Stimulated activated CD8-positive, alpha-beta memory T cell treated with anti-CD3 and anti-CD28 coated beads, Interleukin-12 subunit alpha, Interleukin-12 subunit beta, amount 100 ng/mL, for 1 hour (primary cell): Measurements from ENCODE around the gene PANX2.
"Not testable (repeated sequence)": the region's sequence is repeated elsewhere in the genome, so short reads cannot be mapped to it uniquely, and the experiment has no call there.

ENCODE experiments used
- DNase-seq: peaks from one replicate; pipeline ENCODE4 v3.0.0-alpha.2; 2020; ENCODE audit warnings: low read depth

Gene PANX2

GRCh38 chr22:50170453-50171318 is at the start of gene PANX2:
PANX2 (plus strand) TSS chr22:50170731; CDS start chr22:50170731, 0 bp downstream.
- DNase-seq: no peak

GRCh38 chr22:50121202-50121740 is 49.3 kb upstream of the PANX2 start:
- DNase-seq: no peak

- no peak for DNase-seq
These were observed 47.4 kb upstream of the PANX2 start for GRCh38 chr22:50123119-50123518.

- DNase-seq: no peak
These were observed 45.5 kb upstream of the PANX2 start for GRCh38 chr22:50125029-50125428.

GRCh38 chr22:50129121-50129736 is 41.3 kb upstream of the PANX2 start:
- no peak for DNase-seq

GRCh38 chr22:50131894-50132293 is 38.6 kb upstream of the PANX2 start:
- no peak for DNase-seq

- no peak for DNase-seq
These were observed 36.0 kb upstream of the PANX2 start for GRCh38 chr22:50134481-50134880.

- DNase-seq: no peak
These were observed 33.9 kb upstream of the PANX2 start for GRCh38 chr22:50136581-50137015.

- not testable (repeated sequence) for DNase-seq
These were observed 33.3 kb upstream of the PANX2 start for GRCh38 chr22:50137277-50137676.

GRCh38 chr22:50138041-50138440 is 32.5 kb upstream of the PANX2 start:
- no peak for DNase-seq

GRCh38 chr22:50138988-50139387 is 31.5 kb upstream of the PANX2 start:
- no peak for DNase-seq

- no peak for DNase-seq
These were observed 30.6 kb upstream of the PANX2 start for GRCh38 chr22:50139843-50140415.

GRCh38 chr22:50140615-50141014 is 29.9 kb upstream of the PANX2 start:
- no peak for DNase-seq

GRCh38 chr22:50141462-50141861 is 29.1 kb upstream of the PANX2 start:
- DNase-seq: no peak

- no peak for DNase-seq
These were observed 28.6 kb upstream of the PANX2 start for GRCh38 chr22:50141891-50142363.

GRCh38 chr22:50143096-50143495 is 27.4 kb upstream of the PANX2 start:
- no peak for DNase-seq

- DNase-seq: no peak
These were observed 26.4 kb upstream of the PANX2 start for GRCh38 chr22:50144005-50144614.

GRCh38 chr22:50145721-50146438 is 24.7 kb upstream of the PANX2 start:
- DNase-seq: no peak

GRCh38 chr22:50146439-50147238 is 23.9 kb upstream of the PANX2 start:
- no peak for DNase-seq

- not testable (repeated sequence) for DNase-seq
These were observed 23.0 kb upstream of the PANX2 start for GRCh38 chr22:50147258-50148165.
